ENCODE data around the gene KRT13.

Gene KRT13

DNA sequence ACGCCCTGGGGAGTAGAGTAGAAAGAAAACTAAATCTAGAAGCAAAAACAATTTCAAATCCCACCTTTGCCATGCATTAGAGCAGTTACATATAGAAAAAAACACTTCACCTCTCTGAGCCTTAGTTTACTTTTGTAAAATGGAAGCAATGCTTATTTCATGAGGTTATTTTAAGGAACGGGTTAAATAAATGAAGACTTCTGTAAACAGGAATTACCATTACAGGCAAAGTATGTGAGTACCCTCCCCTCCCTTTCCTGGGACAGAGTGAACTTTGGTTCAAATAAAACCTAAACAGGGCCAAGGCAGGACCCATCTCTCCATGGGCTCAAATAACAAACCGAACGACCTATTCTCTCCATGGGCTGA, 17.8 kb upstream of the KRT13 start:
- H3K9ac ChIP-seq, result no peak overlapping the region
- no peak overlapping the region for H2AFZ ChIP-seq (ENCODE audit: low read depth)
- H3K27me3 ChIP-seq (ENCODE audit: insufficient read depth, low read depth), result no peaks in the 10 kb centered on the region; the same call in 1 of the 2 replicates
- no peaks in the 10 kb centered on the region for H3K4me1 ChIP-seq (ENCODE audit: low read depth, poor library complexity, severe bottlenecking)
- no peaks in the 10 kb centered on the region for H3K79me2 ChIP-seq (ENCODE audit: insufficient read depth, low read depth)
- H3K4me2 ChIP-seq, result no peak overlapping the region
- no peaks in the 10 kb centered on the region for H3K36me3 ChIP-seq (ENCODE audit: insufficient read depth)
- H3K27ac ChIP-seq, result no peak overlapping the region
- TF ChIP-seq CTCF (conservative IDR thresholded peaks at IDR 0.05; ENCODE audit: low read depth, low read length), result no peak
- H4K20me1 ChIP-seq (ENCODE audit: insufficient read depth), result no peaks in the 10 kb centered on the region
- H3K4me3 ChIP-seq (IDR thresholded peaks at IDR 0.05; ENCODE audit: insufficient read depth, low read depth, low read length), result no peak overlapping the region

DNA sequence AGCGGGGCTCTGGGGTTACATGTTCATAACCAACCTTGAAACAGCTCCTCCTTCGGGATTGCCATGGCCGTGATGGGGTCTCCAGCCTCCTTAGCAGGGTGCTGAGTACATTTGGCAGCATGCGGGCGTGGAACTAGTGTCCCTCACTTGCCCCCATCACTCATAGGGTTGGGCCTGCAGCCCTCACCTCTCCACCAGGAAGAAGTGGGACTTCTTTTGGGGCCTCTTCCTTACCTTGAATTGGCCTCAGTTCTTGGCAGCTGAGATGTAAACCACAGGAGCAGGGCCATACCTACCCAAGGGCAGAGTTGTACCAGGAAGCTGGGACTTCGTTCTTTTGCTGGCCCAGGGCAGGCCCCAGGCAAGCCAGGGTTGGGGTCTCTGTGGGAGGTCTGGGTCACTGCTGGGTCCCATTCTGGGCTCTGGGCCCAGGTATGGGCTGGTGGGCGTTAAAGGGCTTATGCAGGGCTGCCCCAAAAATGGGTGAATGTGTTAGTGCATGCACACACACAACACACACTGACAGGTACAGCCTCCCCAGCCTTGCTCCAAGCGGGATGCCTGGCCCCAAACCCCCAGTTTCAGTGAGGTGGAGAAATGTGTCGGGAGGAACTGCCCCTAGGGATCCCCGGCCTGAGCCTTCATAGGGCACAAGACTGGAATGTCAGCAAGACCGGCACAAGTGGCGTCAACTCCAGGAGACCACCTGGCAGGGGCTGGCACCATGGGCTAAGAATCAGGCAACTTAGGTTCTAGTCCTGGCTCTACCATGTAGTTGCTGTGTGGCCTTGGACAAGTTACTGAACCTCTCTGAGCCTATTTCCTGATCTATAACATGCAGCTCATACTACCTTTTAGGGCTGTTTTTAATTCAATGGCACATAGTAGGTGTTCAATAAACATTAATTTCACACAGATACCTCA, 17.2 kb upstream of the KRT13 start:
- no peak for TF ChIP-seq CTCF (conservative IDR thresholded peaks at IDR 0.05; ENCODE audit: low read depth, low read length)
- no peak overlapping the region for H2AFZ ChIP-seq (ENCODE audit: low read depth)
- H3K36me3 ChIP-seq (ENCODE audit: insufficient read depth), result no peaks in the 10 kb centered on the region
- no peak overlapping the region for H3K4me2 ChIP-seq
- H3K27ac ChIP-seq, result no peak overlapping the region
- H3K79me2 ChIP-seq (ENCODE audit: insufficient read depth, low read depth), result no peaks in the 10 kb centered on the region
- no peaks in the 10 kb centered on the region for H3K4me1 ChIP-seq (ENCODE audit: low read depth, poor library complexity, severe bottlenecking)
- no peak overlapping the region for H3K4me3 ChIP-seq (IDR thresholded peaks at IDR 0.05; ENCODE audit: insufficient read depth, low read depth, low read length)
- no peaks in the 10 kb centered on the region; the same call in 1 of the 2 replicates for H3K27me3 ChIP-seq (ENCODE audit: insufficient read depth, low read depth)
- no peak overlapping the region for H3K9ac ChIP-seq
- H4K20me1 ChIP-seq (ENCODE audit: insufficient read depth), result no peaks in the 10 kb centered on the region

DNA sequence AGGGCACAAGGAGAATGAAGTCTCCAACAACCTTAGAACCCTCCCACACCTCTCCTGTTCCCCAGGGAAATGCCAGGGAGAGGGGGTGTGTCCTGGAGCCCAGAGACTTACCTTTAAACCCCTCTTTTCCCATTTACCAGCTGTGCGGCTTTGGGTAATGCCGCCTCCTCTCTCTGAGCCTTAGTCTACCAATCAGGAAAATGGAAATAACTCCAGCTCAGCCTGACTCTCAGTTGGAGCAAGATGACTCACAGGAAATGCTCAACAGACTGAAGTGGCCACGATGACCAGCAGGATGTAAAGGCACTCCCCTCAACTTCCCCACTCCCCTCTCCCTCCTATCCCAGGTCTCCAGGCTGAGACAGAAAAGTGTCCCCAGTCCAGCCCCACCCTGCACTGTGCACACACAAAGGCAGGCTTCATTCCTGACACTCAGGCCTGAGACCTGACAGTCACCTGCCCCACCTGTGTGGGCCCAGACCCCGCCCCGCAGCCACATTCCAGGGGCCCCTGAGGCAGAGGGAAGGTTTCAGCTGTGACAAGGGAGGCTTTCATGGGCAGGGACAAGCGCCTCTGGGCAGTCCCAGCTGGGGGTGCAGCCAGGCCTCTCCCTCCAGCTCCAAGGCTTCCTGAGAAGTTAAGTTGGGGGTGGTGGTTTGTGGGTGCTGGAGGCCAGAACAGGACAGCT, 16.3 kb upstream of the KRT13 start:
- Histone ChIP-seq H3K27me3 (ENCODE audit: insufficient read depth, low read depth) (no peaks in the 10 kb centered on the region; the same call in 1 of the 2 replicates), H3K27ac (no peak overlapping the region), H3K4me2 (no peak overlapping the region), H3K9ac (no peak overlapping the region), H4K20me1 (ENCODE audit: insufficient read depth) (no peaks in the 10 kb centered on the region), H3K79me2 (ENCODE audit: insufficient read depth, low read depth) (no peaks in the 10 kb centered on the region), H2AFZ (ENCODE audit: low read depth) (no peak overlapping the region), H3K4me3 (IDR thresholded peaks at IDR 0.05; ENCODE audit: insufficient read depth, low read depth, low read length) (no peak overlapping the region), H3K36me3 (ENCODE audit: insufficient read depth) (no peaks in the 10 kb centered on the region), H3K4me1 (ENCODE audit: low read depth, poor library complexity, severe bottlenecking) (no peaks in the 10 kb centered on the region)
- TF ChIP-seq CTCF (conservative IDR thresholded peaks at IDR 0.05; ENCODE audit: low read depth, low read length), result no peak

- Histone ChIP-seq H3K9ac (no peak overlapping the region), H2AFZ (ENCODE audit: low read depth) (no peak overlapping the region), H3K27ac (no peak overlapping the region), H3K4me1 (ENCODE audit: low read depth, poor library complexity, severe bottlenecking) (no peaks in the 10 kb centered on the region), H3K4me3 (IDR thresholded peaks at IDR 0.05; ENCODE audit: insufficient read depth, low read depth, low read length) (no peak overlapping the region), H3K79me2 (ENCODE audit: insufficient read depth, low read depth) (no peaks in the 10 kb centered on the region), H3K36me3 (ENCODE audit: insufficient read depth) (no peaks in the 10 kb centered on the region), H4K20me1 (ENCODE audit: insufficient read depth) (no peaks in the 10 kb centered on the region), H3K4me2 (no peak overlapping the region), H3K27me3 (ENCODE audit: insufficient read depth, low read depth) (no peaks in the 10 kb centered on the region; the same call in 1 of the 2 replicates)
- TF ChIP-seq CTCF (conservative IDR thresholded peaks at IDR 0.05; ENCODE audit: low read depth, low read length), result no peak
These were observed 15.6 kb upstream of the KRT13 start for GRCh38 chr17:41520821-41521521.
